ENCODE results near the gene MRPL18.

GRCh38 chr6:159815410-159815809 is 25.1 kb downstream of the MRPL18 start:
- TF ChIP-seq CTCF (IDR thresholded peaks at IDR 0.05), result no peak
- TF ChIP-seq POLR2A (IDR thresholded peaks at IDR 0.05), result no peak
- no peak for TF ChIP-seq EP300 (IDR thresholded peaks at IDR 0.05)
